ENCODE results near the gene OSTM1. TPM values are rescaled to one million over a fixed set of nuclear protein-coding genes. Genes with fewer than 3 reads are reported as not detected.

The OSTM1 gene
- total and polyA plus RNA-seq, 2 experiments from 2014 or later, result 17.4 to 28.1 TPM

- TF ChIP-seq EZH2phosphoT487 (IDR thresholded peaks at IDR 0.05; ENCODE audit: unreplicated experiment) (no peak), CREB1 (CRISPR knock-in tag; IDR thresholded peaks at IDR 0.05; ENCODE audit: low read depth) (no peak), STAT1 (IDR thresholded peaks at IDR 0.05; ENCODE audit: unreplicated experiment) (no peak), ZNF331 (CRISPR knock-in tag; IDR thresholded peaks at IDR 0.05; ENCODE audit: low read depth) (no peak), EZH2 (IDR thresholded peaks at IDR 0.05; ENCODE audit: low read depth, unreplicated experiment) (no peak), JUNB (IDR thresholded peaks at IDR 0.05; ENCODE audit: unreplicated experiment) (no peak)
- TF ChIP-seq, protein P1, sequence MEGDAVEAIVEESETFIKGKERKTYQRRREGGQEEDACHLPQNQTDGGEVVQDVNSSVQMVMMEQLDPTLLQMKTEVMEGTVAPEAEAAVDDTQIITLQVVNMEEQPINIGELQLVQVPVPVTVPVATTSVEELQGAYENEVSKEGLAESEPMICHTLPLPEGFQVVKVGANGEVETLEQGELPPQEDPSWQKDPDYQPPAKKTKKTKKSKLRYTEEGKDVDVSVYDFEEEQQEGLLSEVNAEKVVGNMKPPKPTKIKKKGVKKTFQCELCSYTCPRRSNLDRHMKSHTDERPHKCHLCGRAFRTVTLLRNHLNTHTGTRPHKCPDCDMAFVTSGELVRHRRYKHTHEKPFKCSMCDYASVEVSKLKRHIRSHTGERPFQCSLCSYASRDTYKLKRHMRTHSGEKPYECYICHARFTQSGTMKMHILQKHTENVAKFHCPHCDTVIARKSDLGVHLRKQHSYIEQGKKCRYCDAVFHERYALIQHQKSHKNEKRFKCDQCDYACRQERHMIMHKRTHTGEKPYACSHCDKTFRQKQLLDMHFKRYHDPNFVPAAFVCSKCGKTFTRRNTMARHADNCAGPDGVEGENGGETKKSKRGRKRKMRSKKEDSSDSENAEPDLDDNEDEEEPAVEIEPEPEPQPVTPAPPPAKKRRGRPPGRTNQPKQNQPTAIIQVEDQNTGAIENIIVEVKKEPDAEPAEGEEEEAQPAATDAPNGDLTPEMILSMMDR (conservative IDR thresholded peaks at IDR 0.05; ENCODE audit: low read depth in 2 of 2), result no peak
These were observed 23.3 kb upstream of the OSTM1 start (continued) for GRCh38 chr6:108097882-108098281.

GRCh38 chr6:108093781-108094300, 19.3 kb upstream of the OSTM1 start:
- no peak overlapping the region for H3K27ac Mint-ChIP-seq
- no peaks in the 10 kb centered on the region for H3K9me2 ChIP-seq (ENCODE audit: insufficient read depth)
- H3K27me3 Mint-ChIP-seq (ENCODE audit: insufficient read depth, low read depth, poor library complexity), result peaks cover 3% of the 10 kb centered on the region
- H3K36me3 ChIP-seq (ENCODE audit: insufficient read depth), result no peaks in the 10 kb centered on the region
- no peaks in the 10 kb centered on the region for H3K27me3 ChIP-seq (ENCODE audit: insufficient read depth)
- no peaks in the 10 kb centered on the region for H3K9me3 Mint-ChIP-seq
- H3F3A ChIP-seq (replicated peaks; ENCODE audit: low read depth), result no peaks in the 10 kb centered on the region
- H3K4me3 ChIP-seq, result no peak overlapping the region
- no peak overlapping the region for H3K4me3 Mint-ChIP-seq
- no peak overlapping the region for H3K27ac ChIP-seq (ENCODE audit: low read depth)
- DNase-seq (ENCODE audit: low spot score) (no peak), ATAC-seq (no peak)
- no peaks in the 10 kb centered on the region for H3K4me1 Mint-ChIP-seq
- H4K20me1 ChIP-seq (replicated peaks; ENCODE audit: insufficient read depth), result no peaks in the 10 kb centered on the region
- peak overlapping the region; percentile 80; the same call in 1 of the 2 replicates for H2AFZ ChIP-seq
- no peaks in the 10 kb centered on the region for H3K36me3 Mint-ChIP-seq (ENCODE audit: low read depth)
- no peaks in the 10 kb centered on the region for H3K4me1 ChIP-seq (ENCODE audit: insufficient read depth)
- no peaks in the 10 kb centered on the region for H3K79me2 ChIP-seq (replicated peaks; ENCODE audit: insufficient read depth)
- no peak overlapping the region for H3K4me2 ChIP-seq
- no peak for TF ChIP-seq NANOG (IDR thresholded peaks at IDR 0.05; ENCODE audit: borderline replicate concordance)
- no peak for TF ChIP-seq EZH2phosphoT487 (IDR thresholded peaks at IDR 0.05; ENCODE audit: unreplicated experiment)
- no peak for TF ChIP-seq EZH2 (IDR thresholded peaks at IDR 0.05; ENCODE audit: low read depth, unreplicated experiment)
- TF ChIP-seq, protein P2, sequence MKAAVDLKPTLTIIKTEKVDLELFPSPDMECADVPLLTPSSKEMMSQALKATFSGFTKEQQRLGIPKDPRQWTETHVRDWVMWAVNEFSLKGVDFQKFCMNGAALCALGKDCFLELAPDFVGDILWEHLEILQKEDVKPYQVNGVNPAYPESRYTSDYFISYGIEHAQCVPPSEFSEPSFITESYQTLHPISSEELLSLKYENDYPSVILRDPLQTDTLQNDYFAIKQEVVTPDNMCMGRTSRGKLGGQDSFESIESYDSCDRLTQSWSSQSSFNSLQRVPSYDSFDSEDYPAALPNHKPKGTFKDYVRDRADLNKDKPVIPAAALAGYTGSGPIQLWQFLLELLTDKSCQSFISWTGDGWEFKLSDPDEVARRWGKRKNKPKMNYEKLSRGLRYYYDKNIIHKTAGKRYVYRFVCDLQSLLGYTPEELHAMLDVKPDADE (IDR thresholded peaks at IDR 0.05), result no peak
- no peak for TF ChIP-seq ZNF114 (CRISPR knock-in tag; IDR thresholded peaks at IDR 0.05)
- no peak for TF ChIP-seq REST (IDR thresholded peaks at IDR 0.05; ENCODE audit: unreplicated experiment)
- TF ChIP-seq, protein P3, sequence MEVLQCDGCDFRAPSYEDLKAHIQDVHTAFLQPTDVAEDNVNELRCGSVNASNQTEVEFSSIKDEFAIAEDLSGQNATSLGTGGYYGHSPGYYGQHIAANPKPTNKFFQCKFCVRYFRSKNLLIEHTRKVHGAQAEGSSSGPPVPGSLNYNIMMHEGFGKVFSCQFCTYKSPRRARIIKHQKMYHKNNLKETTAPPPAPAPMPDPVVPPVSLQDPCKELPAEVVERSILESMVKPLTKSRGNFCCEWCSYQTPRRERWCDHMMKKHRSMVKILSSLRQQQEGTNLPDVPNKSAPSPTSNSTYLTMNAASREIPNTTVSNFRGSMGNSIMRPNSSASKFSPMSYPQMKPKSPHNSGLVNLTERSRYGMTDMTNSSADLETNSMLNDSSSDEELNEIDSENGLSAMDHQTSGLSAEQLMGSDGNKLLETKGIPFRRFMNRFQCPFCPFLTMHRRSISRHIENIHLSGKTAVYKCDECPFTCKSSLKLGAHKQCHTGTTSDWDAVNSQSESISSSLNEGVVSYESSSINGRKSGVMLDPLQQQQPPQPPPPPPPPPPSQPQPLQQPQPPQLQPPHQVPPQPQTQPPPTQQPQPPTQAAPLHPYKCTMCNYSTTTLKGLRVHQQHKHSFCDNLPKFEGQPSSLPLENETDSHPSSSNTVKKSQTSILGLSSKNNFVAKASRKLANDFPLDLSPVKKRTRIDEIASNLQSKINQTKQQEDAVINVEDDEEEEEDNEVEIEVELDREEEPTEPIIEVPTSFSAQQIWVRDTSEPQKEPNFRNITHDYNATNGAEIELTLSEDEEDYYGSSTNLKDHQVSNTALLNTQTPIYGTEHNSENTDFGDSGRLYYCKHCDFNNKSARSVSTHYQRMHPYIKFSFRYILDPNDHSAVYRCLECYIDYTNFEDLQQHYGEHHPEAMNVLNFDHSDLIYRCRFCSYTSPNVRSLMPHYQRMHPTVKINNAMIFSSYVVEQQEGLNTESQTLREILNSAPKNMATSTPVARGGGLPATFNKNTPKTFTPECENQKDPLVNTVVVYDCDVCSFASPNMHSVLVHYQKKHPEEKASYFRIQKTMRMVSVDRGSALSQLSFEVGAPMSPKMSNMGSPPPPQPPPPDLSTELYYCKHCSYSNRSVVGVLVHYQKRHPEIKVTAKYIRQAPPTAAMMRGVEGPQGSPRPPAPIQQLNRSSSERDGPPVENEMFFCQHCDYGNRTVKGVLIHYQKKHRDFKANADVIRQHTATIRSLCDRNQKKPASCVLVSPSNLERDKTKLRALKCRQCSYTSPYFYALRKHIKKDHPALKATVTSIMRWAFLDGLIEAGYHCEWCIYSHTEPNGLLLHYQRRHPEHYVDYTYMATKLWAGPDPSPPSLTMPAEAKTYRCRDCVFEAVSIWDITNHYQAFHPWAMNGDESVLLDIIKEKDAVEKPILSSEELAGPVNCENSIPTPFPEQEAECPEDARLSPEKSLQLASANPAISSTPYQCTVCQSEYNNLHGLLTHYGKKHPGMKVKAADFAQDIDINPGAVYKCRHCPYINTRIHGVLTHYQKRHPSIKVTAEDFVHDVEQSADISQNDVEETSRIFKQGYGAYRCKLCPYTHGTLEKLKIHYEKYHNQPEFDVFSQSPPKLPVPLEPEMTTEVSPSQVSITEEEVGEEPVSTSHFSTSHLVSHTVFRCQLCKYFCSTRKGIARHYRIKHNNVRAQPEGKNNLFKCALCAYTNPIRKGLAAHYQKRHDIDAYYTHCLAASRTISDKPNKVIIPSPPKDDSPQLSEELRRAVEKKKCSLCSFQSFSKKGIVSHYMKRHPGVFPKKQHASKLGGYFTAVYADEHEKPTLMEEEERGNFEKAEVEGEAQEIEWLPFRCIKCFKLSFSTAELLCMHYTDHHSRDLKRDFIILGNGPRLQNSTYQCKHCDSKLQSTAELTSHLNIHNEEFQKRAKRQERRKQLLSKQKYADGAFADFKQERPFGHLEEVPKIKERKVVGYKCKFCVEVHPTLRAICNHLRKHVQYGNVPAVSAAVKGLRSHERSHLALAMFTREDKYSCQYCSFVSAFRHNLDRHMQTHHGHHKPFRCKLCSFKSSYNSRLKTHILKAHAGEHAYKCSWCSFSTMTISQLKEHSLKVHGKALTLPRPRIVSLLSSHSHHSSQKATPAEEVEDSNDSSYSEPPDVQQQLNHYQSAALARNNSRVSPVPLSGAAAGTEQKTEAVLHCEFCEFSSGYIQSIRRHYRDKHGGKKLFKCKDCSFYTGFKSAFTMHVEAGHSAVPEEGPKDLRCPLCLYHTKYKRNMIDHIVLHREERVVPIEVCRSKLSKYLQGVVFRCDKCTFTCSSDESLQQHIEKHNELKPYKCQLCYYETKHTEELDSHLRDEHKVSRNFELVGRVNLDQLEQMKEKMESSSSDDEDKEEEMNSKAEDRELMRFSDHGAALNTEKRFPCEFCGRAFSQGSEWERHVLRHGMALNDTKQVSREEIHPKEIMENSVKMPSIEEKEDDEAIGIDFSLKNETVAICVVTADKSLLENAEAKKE (CRISPR knock-in tag; IDR thresholded peaks at IDR 0.05), result no peak
- TF ChIP-seq ZNF331 (CRISPR knock-in tag; IDR thresholded peaks at IDR 0.05; ENCODE audit: low read depth), result no peak

Data from GM23338 (cell line).